ENCODE results near the gene VPREB3. TPM values are rescaled to one million over a fixed set of nuclear protein-coding genes. Genes with fewer than 3 reads are reported as not detected.

The VPREB3 gene
- total and polyA plus RNA-seq, 9 donors, result 2.8 TPM; not detected in 8

GRCh38 chr22:23782703-23783102 lies 28.5 kb upstream of the VPREB3 start:
- H3K27me3 ChIP-seq, result no peaks in the 10 kb centered on the region
- 89 to 100% (median 91%) methylated on average over 1 of the region's 1 CpG for WGBS, 3 donors
- intact Hi-C loops (cut with DNase I), result no loop called here
- H3K4me3 ChIP-seq, result no peak overlapping the region
- no peak for DNase-seq
- H3K9me3 ChIP-seq, result no peaks in the 10 kb centered on the region
- H3K36me3 ChIP-seq, result no peaks in the 10 kb centered on the region
- TF ChIP-seq POLR2A (IDR thresholded peaks at IDR 0.05) (no peak), CTCF (IDR thresholded peaks at IDR 0.05) (no peak), EP300 (IDR thresholded peaks at IDR 0.05) (no peak)
- H3K27ac ChIP-seq, result no peak overlapping the region
- H3K4me1 ChIP-seq (ENCODE audit: insufficient read depth), result peaks cover 4% of the 10 kb centered on the region

GRCh38 chr22:23782252-23782651 lies 28.0 kb upstream of the VPREB3 start:
- no peaks in the 10 kb centered on the region for H3K27me3 ChIP-seq
- H3K9me3 ChIP-seq, result no peaks in the 10 kb centered on the region
- H3K4me1 ChIP-seq (ENCODE audit: insufficient read depth), result peaks cover 4% of the 10 kb centered on the region
- H3K27ac ChIP-seq, result no peak overlapping the region
- DNase-seq, result no peak
- WGBS, 3 donors, result 82 to 90% (median 88%) methylated on average over 16 of the region's 16 CpGs
- no peak overlapping the region for H3K4me3 ChIP-seq
- no peak for TF ChIP-seq CTCF (IDR thresholded peaks at IDR 0.05)
- no peaks in the 10 kb centered on the region for H3K36me3 ChIP-seq
- intact Hi-C loops (cut with DNase I), result no loop called here

- intact Hi-C loops (cut with DNase I), result no loop called here
- TF ChIP-seq EP300 (IDR thresholded peaks at IDR 0.05), result no peak
- TF ChIP-seq CTCF (IDR thresholded peaks at IDR 0.05), result no peak
- no peak for TF ChIP-seq POLR2A (IDR thresholded peaks at IDR 0.05)
- H3K4me3 ChIP-seq, result no peak overlapping the region
- H3K4me1 ChIP-seq (ENCODE audit: insufficient read depth), result peaks cover 4% of the 10 kb centered on the region
- no peaks in the 10 kb centered on the region for H3K9me3 ChIP-seq
- H3K36me3 ChIP-seq, result no peaks in the 10 kb centered on the region
- DNase-seq, result no peak
- no peaks in the 10 kb centered on the region for H3K27me3 ChIP-seq
- H3K27ac ChIP-seq, result no peak overlapping the region
- 78% methylated on average over 14 of the region's 14 CpGs for WGBS, 3 donors
Measured at GRCh38 chr22:23781511-23782183, 27.4 kb upstream of the VPREB3 start.

- Histone ChIP-seq H3K27me3 (no peaks in the 10 kb centered on the region), H3K9me3 (no peaks in the 10 kb centered on the region), H3K36me3 (no peaks in the 10 kb centered on the region), H3K4me1 (ENCODE audit: insufficient read depth) (no peaks in the 10 kb centered on the region), H3K27ac (no peak overlapping the region), H3K4me3 (no peak overlapping the region)
- intact Hi-C loops (cut with DNase I), result no loop called here
- TF ChIP-seq EP300 (IDR thresholded peaks at IDR 0.05) (no peak), CTCF (IDR thresholded peaks at IDR 0.05) (no peak), POLR2A (IDR thresholded peaks at IDR 0.05) (no peak)
- WGBS, 3 donors, result 76 to 84% (median 80%) methylated on average over 15 of the region's 15 CpGs
- DNase-seq, result no peak
Measured at GRCh38 chr22:23781065-23781464, 26.8 kb upstream of the VPREB3 start.
